Measurements from ENCODE around the gene UMPS.

GRCh38 chr3:124700880-124701684 is 29.2 kb upstream of the UMPS start:
- TF ChIP-seq CEBPB (IDR thresholded peaks at IDR 0.05): no peak
- no peak for TF ChIP-seq RAD21 (IDR thresholded peaks at IDR 0.05; ENCODE audit: low read depth)
- no peak for TF ChIP-seq FOXM1 (IDR thresholded peaks at IDR 0.05; ENCODE audit: borderline replicate concordance, low read depth)
- no peak for TF ChIP-seq TAF1 (IDR thresholded peaks at IDR 0.05; ENCODE audit: low read depth)
- TF ChIP-seq, protein P1, sequence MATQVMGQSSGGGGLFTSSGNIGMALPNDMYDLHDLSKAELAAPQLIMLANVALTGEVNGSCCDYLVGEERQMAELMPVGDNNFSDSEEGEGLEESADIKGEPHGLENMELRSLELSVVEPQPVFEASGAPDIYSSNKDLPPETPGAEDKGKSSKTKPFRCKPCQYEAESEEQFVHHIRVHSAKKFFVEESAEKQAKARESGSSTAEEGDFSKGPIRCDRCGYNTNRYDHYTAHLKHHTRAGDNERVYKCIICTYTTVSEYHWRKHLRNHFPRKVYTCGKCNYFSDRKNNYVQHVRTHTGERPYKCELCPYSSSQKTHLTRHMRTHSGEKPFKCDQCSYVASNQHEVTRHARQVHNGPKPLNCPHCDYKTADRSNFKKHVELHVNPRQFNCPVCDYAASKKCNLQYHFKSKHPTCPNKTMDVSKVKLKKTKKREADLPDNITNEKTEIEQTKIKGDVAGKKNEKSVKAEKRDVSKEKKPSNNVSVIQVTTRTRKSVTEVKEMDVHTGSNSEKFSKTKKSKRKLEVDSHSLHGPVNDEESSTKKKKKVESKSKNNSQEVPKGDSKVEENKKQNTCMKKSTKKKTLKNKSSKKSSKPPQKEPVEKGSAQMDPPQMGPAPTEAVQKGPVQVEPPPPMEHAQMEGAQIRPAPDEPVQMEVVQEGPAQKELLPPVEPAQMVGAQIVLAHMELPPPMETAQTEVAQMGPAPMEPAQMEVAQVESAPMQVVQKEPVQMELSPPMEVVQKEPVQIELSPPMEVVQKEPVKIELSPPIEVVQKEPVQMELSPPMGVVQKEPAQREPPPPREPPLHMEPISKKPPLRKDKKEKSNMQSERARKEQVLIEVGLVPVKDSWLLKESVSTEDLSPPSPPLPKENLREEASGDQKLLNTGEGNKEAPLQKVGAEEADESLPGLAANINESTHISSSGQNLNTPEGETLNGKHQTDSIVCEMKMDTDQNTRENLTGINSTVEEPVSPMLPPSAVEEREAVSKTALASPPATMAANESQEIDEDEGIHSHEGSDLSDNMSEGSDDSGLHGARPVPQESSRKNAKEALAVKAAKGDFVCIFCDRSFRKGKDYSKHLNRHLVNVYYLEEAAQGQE (IDR thresholded peaks at IDR 0.05; ENCODE audit: low read depth): no peak
